Endodermal cell (in vitro differentiated cells): Measurements from ENCODE around the gene FERMT2. TPM values are rescaled to one million over a fixed set of nuclear protein-coding genes. Genes with fewer than 3 reads are reported as not detected.

ENCODE experiments used
- DNase-seq: peaks from one replicate; pipeline ENCODE4 v3.0.0-alpha.2; 2017
- H3K27ac ChIP-seq: 2 replicates; pipeline ENCODE4 v1.5.1; 2013; ENCODE audit warnings: mild to moderate bottlenecking, low read depth, low read length, moderate library complexity
- H3K27me3 ChIP-seq: 2 replicates; pipeline ENCODE4 v1.6.1; 2013; ENCODE audit warnings: mild to moderate bottlenecking, low read length, moderate library complexity; ENCODE audit not compliant: insufficient read depth, control insufficient read depth, poor library complexity, severe bottlenecking
- H3K36me3 ChIP-seq: 2 replicates; pipeline ENCODE4 v1.7.0; 2013; ENCODE audit warnings: mild to moderate bottlenecking, low read length, moderate library complexity; ENCODE audit not compliant: control insufficient read depth, insufficient read depth
- H3K4me1 ChIP-seq: one replicate; pipeline ENCODE4 v1.7.0; 2013; ENCODE audit warnings: low read length; ENCODE audit not compliant: control insufficient read depth, insufficient read depth
- H3K4me3 ChIP-seq: 2 replicates; pipeline ENCODE4 v1.5.1; 2013; ENCODE audit warnings: mild to moderate bottlenecking, low read length, moderate library complexity
- H3K9ac ChIP-seq: 2 replicates; pipeline ENCODE4 v1.6.1; 2013; ENCODE audit warnings: mild to moderate bottlenecking, low read length, moderate library complexity; ENCODE audit not compliant: poor library complexity, severe bottlenecking; ENCODE audit errors: extremely low read depth
- H3K9me3 ChIP-seq: 2 replicates; pipeline ENCODE4 v1.6.1; 2013; ENCODE audit warnings: mild to moderate bottlenecking, low read length, moderate library complexity; ENCODE audit not compliant: control insufficient read depth
- H3K27ac Mint-ChIP-seq: 2 replicates; pipeline ENCODE4 v1.8.0; 2020; ENCODE audit warnings: mixed read lengths
- H3K27me3 Mint-ChIP-seq: 2 replicates; pipeline ENCODE4 v1.8.0; 2021; ENCODE audit warnings: mild to moderate bottlenecking, mixed read lengths; ENCODE audit not compliant: insufficient read depth
- H3K36me3 Mint-ChIP-seq: 2 replicates; pipeline ENCODE4 v1.8.0; 2020; ENCODE audit warnings: low read depth, mixed read lengths
- H3K4me1 Mint-ChIP-seq: 2 replicates; pipeline ENCODE4 v1.8.0; 2020; ENCODE audit warnings: mixed read lengths
- H3K4me3 Mint-ChIP-seq: 2 replicates; pipeline ENCODE4 v1.8.0; 2020; ENCODE audit warnings: mild to moderate bottlenecking, moderate library complexity, mixed read lengths
- H3K9me3 Mint-ChIP-seq: 2 replicates; pipeline ENCODE4 v1.8.0; 2020; ENCODE audit warnings: mild to moderate bottlenecking, mixed read lengths
- CTCF ChIP-seq: fragments of 200-600 bp; sonication (generic); conservative IDR thresholded peaks from 2 replicates; pipeline ENCODE4 v1.5.0; 2021; ENCODE audit warnings: antibody characterized with exemption, mild to moderate bottlenecking
- WGBS, 2 experiments: methylation state at CpG; one replicate each; pipeline versions ENCODE4 v1.1.5 to v1.1.7; 2013; ENCODE audit warnings: missing lambda C conversion rate in 2 of 2, mixed read lengths in 1 of 2; ENCODE audit not compliant: insufficient coverage in 1 of 2, insufficient read length in 1 of 2; 5-methylcytosine and 5-hydroxymethylcytosine counted together
- total RNA-seq, 2 donors: library from RNA; stranded (reverse); fragmentation: NEBNext Ultra II Directional in 1 of 2; extraction: Animal tissue kit (Norgen Biotek cat#: 25700) in 1 of 2; gene quantifications; 2 replicates in 1 of 2; 3 replicates in 1 of 2; pipeline ENCODE4 v1.2.1, GENCODE V29; 2021

The FERMT2 gene
- total RNA-seq, 2 donors from 2014 or later, result 350 to 377 TPM

DNA sequence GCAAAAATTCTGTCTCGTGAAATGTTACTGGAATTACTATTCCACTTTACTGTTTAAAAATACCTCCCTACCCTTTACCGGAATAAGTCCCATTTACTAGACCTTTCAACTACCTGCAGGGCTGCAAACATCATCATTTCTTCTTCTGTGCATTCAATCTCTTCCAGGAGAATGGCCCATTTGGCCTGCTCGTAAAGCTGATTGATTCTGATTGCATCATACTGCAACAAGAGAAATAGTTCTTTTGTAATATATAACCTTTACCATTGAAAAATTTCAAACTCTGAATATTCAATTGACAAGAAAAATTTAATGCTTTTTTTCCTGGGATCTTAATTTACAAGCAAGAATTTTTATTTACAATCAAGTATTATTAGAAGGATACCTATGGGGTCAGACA, 72.4 kb downstream of the FERMT2 start:
- no peak overlapping the region for H3K4me3 Mint-ChIP-seq
- peak overlapping the region; percentile 80 for H3K27ac Mint-ChIP-seq
- peaks cover 84% of the 10 kb centered on the region for H3K36me3 Mint-ChIP-seq
- H3K4me3 ChIP-seq, result no peak overlapping the region
- no peaks in the 10 kb centered on the region for H3K27me3 ChIP-seq
- no peak overlapping the region for H3K27ac ChIP-seq
- 47 to 100% methylated on average over 1 to 2 of the region's 3 CpGs for WGBS, 2 experiments
- H3K9ac ChIP-seq, result no peak overlapping the region
- DNase-seq, result no peak
- H3K9me3 ChIP-seq, result no peaks in the 10 kb centered on the region
- TF ChIP-seq CTCF, result no peak
- no peaks in the 10 kb centered on the region for H3K27me3 Mint-ChIP-seq
- H3K9me3 Mint-ChIP-seq, result no peaks in the 10 kb centered on the region
- H3K4me1 Mint-ChIP-seq, result peaks cover 29% of the 10 kb centered on the region
- H3K4me1 ChIP-seq, result peaks cover 13% of the 10 kb centered on the region
- peaks cover 98% of the 10 kb centered on the region for H3K36me3 ChIP-seq

- H3K27ac Mint-ChIP-seq, result peak overlapping the region; percentile 58
- no peak overlapping the region for H3K4me3 Mint-ChIP-seq
- Histone ChIP-seq H3K9me3 (no peaks in the 10 kb centered on the region), H3K36me3 (peaks cover 100% of the 10 kb centered on the region), H3K9ac (no peak overlapping the region), H3K4me3 (no peak overlapping the region), H3K4me1 (peaks cover 10% of the 10 kb centered on the region), H3K27ac (no peak overlapping the region), H3K27me3 (no peaks in the 10 kb centered on the region)
- 91% methylated on average over 2 of the region's 2 CpGs; no CpG with 5 or more reads in 1 of the 2 experiments for WGBS, 2 experiments
- peaks cover 33% of the 10 kb centered on the region for H3K4me1 Mint-ChIP-seq
- no peak for DNase-seq
- no peaks in the 10 kb centered on the region for H3K9me3 Mint-ChIP-seq
- TF ChIP-seq CTCF, result no peak
- H3K27me3 Mint-ChIP-seq, result no peaks in the 10 kb centered on the region
- H3K36me3 Mint-ChIP-seq, result peaks cover 84% of the 10 kb centered on the region
Observed at GRCh38 chr14:52877628-52878027, 73.2 kb downstream of the FERMT2 start.

GRCh38 chr14:52876806-52877205, 74.0 kb downstream of the FERMT2 start:
- Mint-ChIP-seq H3K4me1 (peaks cover 33% of the 10 kb centered on the region), H3K9me3 (no peaks in the 10 kb centered on the region), H3K27ac (peak overlapping the region; percentile 83), H3K36me3 (peaks cover 88% of the 10 kb centered on the region), H3K4me3 (no peak overlapping the region), H3K27me3 (no peaks in the 10 kb centered on the region)
- no peak for TF ChIP-seq CTCF
- Histone ChIP-seq H3K9me3 (no peaks in the 10 kb centered on the region), H3K4me1 (peaks cover 6% of the 10 kb centered on the region), H3K36me3 (peaks cover 100% of the 10 kb centered on the region), H3K4me3 (no peak overlapping the region), H3K9ac (no peak overlapping the region), H3K27me3 (no peaks in the 10 kb centered on the region), H3K27ac (no peak overlapping the region)
- WGBS, 2 experiments, result 68 to 100% methylated on average over 2 of the region's 2 CpGs
- DNase-seq, result no peak
